HAP-1 (cell line): Measurements from ENCODE around the gene HTR3B.
A peak's percentile ranks its signal among the peaks of the same experiment; 100 is the strongest.
"Not testable (repeated sequence)": the region's sequence is repeated elsewhere in the genome, so short reads cannot be mapped to it uniquely, and the experiment has no call there.

Experiments
- DNase-seq, 2 experiments: peaks; one replicate each; pipeline ENCODE4 v3.0.0-alpha.2; 2016 to 2020; ENCODE audit warnings: low spot score in 2 of 2
- H3K27me3 ChIP-seq: fragments of 250-450 bp; sonication (Bioruptor Pico); 2 replicates; pipeline ENCODE4 v1.5.1; 2020; ENCODE audit warnings: low read depth, mild to moderate bottlenecking, moderate library complexity
- H3K36me3 ChIP-seq: fragments of 250-450 bp; sonication (Bioruptor Pico); replicated peaks from 2 replicates; pipeline ENCODE4 v1.5.1; 2020; ENCODE audit warnings: mild to moderate bottlenecking
- H3K4me1 ChIP-seq: fragments of 250-450 bp; sonication (Bioruptor Pico); 2 replicates; pipeline ENCODE4 v1.5.1; 2020; ENCODE audit warnings: mild to moderate bottlenecking
- H3K4me3 ChIP-seq: fragments of 250-450 bp; sonication (Bioruptor Pico); 2 replicates; pipeline ENCODE4 v1.5.1; 2020; ENCODE audit warnings: mild to moderate bottlenecking, moderate library complexity
- H3K9me3 ChIP-seq: fragments of 250-450 bp; sonication (Bioruptor Pico); 2 replicates; pipeline ENCODE4 v1.5.1; 2020; ENCODE audit warnings: mild to moderate bottlenecking, moderate library complexity
- in situ Hi-C: fragments of 300-500 bp; cut with MboI; formaldehyde crosslinking; loops from 3 replicates; pipeline ENCODE4 v1.14.3; 2020; ENCODE audit warnings: low sequenced_read_pairs, inconsistent platforms, mixed read lengths

The HTR3B gene

DNA sequence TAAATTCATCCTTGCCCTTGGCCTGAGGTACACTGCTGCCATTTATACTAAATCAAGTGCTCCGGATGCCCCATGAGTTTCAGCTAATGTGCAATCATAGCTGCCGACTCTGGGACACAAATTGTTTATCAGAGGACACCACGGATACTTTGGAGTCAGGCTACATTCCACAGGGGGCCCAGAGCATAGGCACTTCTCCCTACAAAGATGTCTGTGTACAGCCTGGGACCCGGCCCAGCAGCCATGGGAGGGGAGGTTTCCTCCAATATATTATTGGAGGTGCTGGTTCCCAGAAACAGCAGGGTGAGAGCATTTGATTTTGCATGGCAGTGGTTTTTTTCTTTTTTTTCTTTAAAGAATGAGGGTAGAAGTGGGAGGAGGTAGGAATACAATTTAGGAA, 31.3 kb downstream of the HTR3B start:
- Histone ChIP-seq H3K4me3 (no peak overlapping the region), H3K27me3 (no peaks in the 10 kb centered on the region), H3K4me1 (no peaks in the 10 kb centered on the region), H3K36me3 (no peaks in the 10 kb centered on the region), H3K9me3 (no peaks in the 10 kb centered on the region)
- in situ Hi-C loops: no loop called here
- no peak for DNase-seq

- in situ Hi-C loops: no loop called here
- Histone ChIP-seq H3K27me3 (no peaks in the 10 kb centered on the region), H3K36me3 (no peaks in the 10 kb centered on the region), H3K4me1 (no peaks in the 10 kb centered on the region), H3K9me3 (no peaks in the 10 kb centered on the region), H3K4me3 (no peak overlapping the region)
- DNase-seq: no peak
These were observed 33.3 kb downstream of the HTR3B start for GRCh38 chr11:113937918-113938317.

GRCh38 chr11:113942256-113942655, 37.7 kb downstream of the HTR3B start:
- H3K27me3 ChIP-seq: no peaks in the 10 kb centered on the region

GRCh38 chr11:113946162-113946561, 41.6 kb downstream of the HTR3B start:
- H3K4me3 ChIP-seq, in situ Hi-C loops, H3K27me3 ChIP-seq, H3K36me3 ChIP-seq, DNase-seq, H3K9me3 ChIP-seq: not testable (repeated sequence)
- H3K4me1 ChIP-seq: peaks cover 15% of the 10 kb centered on the region

More at GRCh38 chr11:113942256-113942655, 37.7 kb downstream of the HTR3B start:
- Histone ChIP-seq H3K9me3 (no peaks in the 10 kb centered on the region), H3K4me1 (no peaks in the 10 kb centered on the region), H3K4me3 (no peak overlapping the region), H3K36me3 (no peaks in the 10 kb centered on the region)
- no peak for DNase-seq
- in situ Hi-C loops: no loop called here

- peaks cover 15% of the 10 kb centered on the region for H3K4me1 ChIP-seq
These were observed 43.4 kb downstream of the HTR3B start for GRCh38 chr11:113947994-113948393.

DNA sequence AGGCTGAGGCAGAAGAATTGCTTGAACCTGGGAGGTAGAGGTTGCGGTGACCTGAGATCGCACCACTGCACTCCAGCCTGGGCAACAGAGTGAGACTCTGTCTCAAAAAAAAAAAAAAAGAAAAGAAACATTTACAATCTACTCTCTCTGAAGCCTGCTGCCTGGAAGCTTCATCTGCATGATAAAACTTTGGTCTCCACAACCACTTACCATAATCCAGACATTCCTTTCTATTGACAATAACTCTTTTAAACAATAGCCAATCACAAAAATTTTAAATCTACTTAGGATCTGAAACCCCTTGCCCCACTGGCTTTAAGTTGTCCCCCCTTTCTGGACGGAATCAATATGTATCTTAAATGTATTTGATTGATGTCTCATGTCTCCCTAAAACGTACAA, 45.3 kb downstream of the HTR3B start:
- in situ Hi-C loops: no loop called here
- Histone ChIP-seq H3K4me1 (peaks cover 15% of the 10 kb centered on the region), H3K4me3 (no peak overlapping the region), H3K27me3 (no peaks in the 10 kb centered on the region), H3K9me3 (no peaks in the 10 kb centered on the region), H3K36me3 (no peaks in the 10 kb centered on the region)
- DNase-seq: peak; percentile 60 to 91

More at GRCh38 chr11:113947994-113948393, 43.4 kb downstream of the HTR3B start:
- H3K4me3 ChIP-seq: no peak overlapping the region
- no peaks in the 10 kb centered on the region for H3K9me3 ChIP-seq
- no peaks in the 10 kb centered on the region for H3K27me3 ChIP-seq
- no peaks in the 10 kb centered on the region for H3K36me3 ChIP-seq
- in situ Hi-C loops: no loop called here
- no peak for DNase-seq

DNA sequence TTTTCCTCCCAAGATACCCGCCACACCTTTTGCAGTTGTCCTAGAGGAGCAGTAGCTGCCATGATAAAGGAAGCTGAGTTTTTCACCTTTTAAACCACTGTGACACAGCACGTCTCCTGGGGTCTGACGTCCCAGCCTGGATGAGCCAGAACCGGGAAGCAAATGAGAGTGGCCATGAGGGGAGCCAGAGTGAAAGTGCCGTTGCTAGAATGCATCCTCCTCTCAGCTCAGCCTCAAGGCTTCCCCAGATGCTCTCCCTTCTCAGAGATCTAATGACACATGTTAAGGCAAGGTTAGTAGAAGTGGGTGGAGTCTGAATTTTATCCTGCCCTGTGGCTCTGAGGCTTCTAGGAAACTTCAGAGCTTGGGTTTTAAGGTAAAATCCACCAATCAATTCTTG, 46.9 kb downstream of the HTR3B start:
- Histone ChIP-seq H3K27me3 (no peaks in the 10 kb centered on the region), H3K4me1 (peaks cover 15% of the 10 kb centered on the region), H3K9me3 (no peaks in the 10 kb centered on the region), H3K4me3 (no peak overlapping the region), H3K36me3 (no peaks in the 10 kb centered on the region)
- no peak for DNase-seq
- in situ Hi-C loops: no loop called here

- H3K36me3 ChIP-seq: no peaks in the 10 kb centered on the region
- H3K9me3 ChIP-seq: no peaks in the 10 kb centered on the region
- DNase-seq: no peak
- H3K4me3 ChIP-seq: no peak overlapping the region
- H3K4me1 ChIP-seq: peaks cover 15% of the 10 kb centered on the region
- no peaks in the 10 kb centered on the region for H3K27me3 ChIP-seq
- in situ Hi-C loops: no loop called here
These were observed 47.5 kb downstream of the HTR3B start for GRCh38 chr11:113952070-113952469.

DNA sequence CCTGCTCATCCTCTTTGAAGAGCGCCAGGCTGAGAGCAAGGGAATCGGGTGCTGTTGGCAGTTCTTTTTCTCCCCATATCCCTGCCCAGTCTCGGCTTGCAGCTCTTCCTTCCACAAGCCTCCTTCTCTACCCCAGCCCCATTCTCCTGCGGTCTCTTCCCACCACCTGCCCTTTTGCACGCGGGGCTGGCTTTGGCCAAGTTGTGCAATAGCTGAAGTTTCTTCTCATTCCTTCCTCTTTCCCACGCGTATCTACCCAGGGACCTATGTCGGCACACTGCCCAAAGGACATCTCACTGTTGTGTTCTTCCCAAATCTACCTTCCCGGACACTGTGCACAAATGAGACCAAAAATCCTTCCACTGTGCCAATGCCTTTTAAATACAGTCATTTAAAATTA, 48.0 kb downstream of the HTR3B start:
- in situ Hi-C loops: no loop called here
- Histone ChIP-seq H3K27me3 (no peaks in the 10 kb centered on the region), H3K36me3 (no peaks in the 10 kb centered on the region), H3K9me3 (no peaks in the 10 kb centered on the region), H3K4me1 (peaks cover 15% of the 10 kb centered on the region), H3K4me3 (no peak overlapping the region)
- no peak for DNase-seq

GRCh38 chr11:113954235-113954634, 49.6 kb downstream of the HTR3B start:
- no peaks in the 10 kb centered on the region for H3K27me3 ChIP-seq
- in situ Hi-C loops: no loop called here
- H3K36me3 ChIP-seq: no peaks in the 10 kb centered on the region
- H3K9me3 ChIP-seq: no peaks in the 10 kb centered on the region
- peaks cover 11% of the 10 kb centered on the region for H3K4me1 ChIP-seq
- no peak for DNase-seq
- no peak overlapping the region for H3K4me3 ChIP-seq

- in situ Hi-C loops: no loop called here
- Histone ChIP-seq H3K4me1 (no peaks in the 10 kb centered on the region), H3K4me3 (no peak overlapping the region), H3K27me3 (no peaks in the 10 kb centered on the region), H3K9me3 (no peaks in the 10 kb centered on the region), H3K36me3 (no peaks in the 10 kb centered on the region)
- no peak for DNase-seq
These were observed 52.4 kb downstream of the HTR3B start for GRCh38 chr11:113956986-113957385.

DNA sequence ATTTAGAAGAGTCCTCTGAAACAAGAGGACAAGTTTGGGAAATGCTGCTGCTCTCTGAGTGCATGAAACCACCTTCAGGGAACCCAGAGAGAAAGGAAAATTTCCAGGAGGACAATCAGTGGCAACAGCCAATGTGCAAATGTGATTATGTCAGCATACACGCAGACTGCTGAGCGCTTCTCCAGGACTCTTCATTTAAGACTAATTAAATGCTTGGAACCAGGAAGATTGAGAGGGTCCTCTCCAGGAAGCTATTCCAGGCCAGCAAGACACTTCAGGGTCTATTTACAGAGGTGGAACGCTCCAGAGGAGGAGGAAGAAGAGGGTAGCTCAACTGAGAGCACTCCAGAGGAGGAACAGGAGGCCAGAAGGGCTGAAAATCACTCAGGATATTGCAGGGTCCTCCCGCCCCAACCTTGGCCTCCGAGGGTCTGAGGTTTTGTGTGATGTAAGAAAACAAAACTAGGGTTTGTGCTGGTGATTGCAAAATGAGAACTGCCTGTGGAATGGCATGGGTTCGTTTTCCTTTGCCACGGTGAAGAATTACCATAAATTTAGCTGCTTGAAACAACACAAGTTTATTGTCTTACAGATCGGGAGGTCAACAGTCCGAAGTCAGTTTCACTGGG, 56.2 kb downstream of the HTR3B start:
- Histone ChIP-seq H3K4me3 (no peak overlapping the region), H3K36me3 (no peaks in the 10 kb centered on the region), H3K4me1 (no peaks in the 10 kb centered on the region), H3K27me3 (no peaks in the 10 kb centered on the region), H3K9me3 (no peaks in the 10 kb centered on the region)
- DNase-seq: no peak
- in situ Hi-C loops: no loop called here

- H3K36me3 ChIP-seq: no peaks in the 10 kb centered on the region
- in situ Hi-C loops: no loop called here
- H3K4me3 ChIP-seq: no peak overlapping the region
- no peaks in the 10 kb centered on the region for H3K4me1 ChIP-seq
- DNase-seq: no peak
- no peaks in the 10 kb centered on the region for H3K27me3 ChIP-seq
- no peaks in the 10 kb centered on the region for H3K9me3 ChIP-seq
These were observed 62.8 kb downstream of the HTR3B start for GRCh38 chr11:113967361-113967760.

- Histone ChIP-seq H3K4me1 (no peaks in the 10 kb centered on the region), H3K9me3 (no peaks in the 10 kb centered on the region), H3K36me3 (no peaks in the 10 kb centered on the region), H3K4me3 (no peak overlapping the region), H3K27me3 (peaks cover 1% of the 10 kb centered on the region; the same call in 1 of the 2 replicates)
- in situ Hi-C loops: no loop called here
- DNase-seq: no peak
These were observed 67.1 kb downstream of the HTR3B start for GRCh38 chr11:113971506-113972195.
